ENCODE results near the gene PARL.

PARL gene

GRCh38 chr3:183922421-183922820 is 37.7 kb upstream of the PARL start:
- TF ChIP-seq, protein P1, sequence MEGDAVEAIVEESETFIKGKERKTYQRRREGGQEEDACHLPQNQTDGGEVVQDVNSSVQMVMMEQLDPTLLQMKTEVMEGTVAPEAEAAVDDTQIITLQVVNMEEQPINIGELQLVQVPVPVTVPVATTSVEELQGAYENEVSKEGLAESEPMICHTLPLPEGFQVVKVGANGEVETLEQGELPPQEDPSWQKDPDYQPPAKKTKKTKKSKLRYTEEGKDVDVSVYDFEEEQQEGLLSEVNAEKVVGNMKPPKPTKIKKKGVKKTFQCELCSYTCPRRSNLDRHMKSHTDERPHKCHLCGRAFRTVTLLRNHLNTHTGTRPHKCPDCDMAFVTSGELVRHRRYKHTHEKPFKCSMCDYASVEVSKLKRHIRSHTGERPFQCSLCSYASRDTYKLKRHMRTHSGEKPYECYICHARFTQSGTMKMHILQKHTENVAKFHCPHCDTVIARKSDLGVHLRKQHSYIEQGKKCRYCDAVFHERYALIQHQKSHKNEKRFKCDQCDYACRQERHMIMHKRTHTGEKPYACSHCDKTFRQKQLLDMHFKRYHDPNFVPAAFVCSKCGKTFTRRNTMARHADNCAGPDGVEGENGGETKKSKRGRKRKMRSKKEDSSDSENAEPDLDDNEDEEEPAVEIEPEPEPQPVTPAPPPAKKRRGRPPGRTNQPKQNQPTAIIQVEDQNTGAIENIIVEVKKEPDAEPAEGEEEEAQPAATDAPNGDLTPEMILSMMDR (IDR thresholded peaks at IDR 0.05; ENCODE audit: insufficient read depth, low read depth, low read length, missing control alignments): no peak
- no peak for DNase-seq (ENCODE audit: low read depth)
- H3K4me3 ChIP-seq (ENCODE audit: low read depth, low read length): no peak overlapping the region

DNA sequence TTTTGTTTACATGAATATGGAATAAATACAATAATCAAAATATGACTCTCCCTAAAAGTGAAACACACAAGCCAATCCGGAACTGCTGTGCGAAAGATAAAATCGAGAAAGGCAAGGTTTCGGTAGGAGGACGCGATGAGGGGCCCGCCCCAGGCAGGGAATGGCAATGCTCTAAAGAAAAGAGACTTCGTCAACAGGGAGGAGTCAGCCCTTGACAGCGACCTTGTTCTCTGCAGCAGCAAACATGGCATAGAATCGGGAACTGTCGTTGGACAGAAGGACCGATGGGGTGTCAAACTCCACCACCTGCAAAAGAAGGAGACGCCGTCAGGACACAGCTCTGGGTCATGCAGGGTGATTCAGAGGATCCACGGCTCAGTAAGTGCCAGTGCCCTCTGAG is 36.4 kb upstream of the PARL start:
- H3K4me3 ChIP-seq (ENCODE audit: low read depth, low read length): no peak overlapping the region
- TF ChIP-seq, protein P1 (IDR thresholded peaks at IDR 0.05; ENCODE audit: insufficient read depth, low read depth, low read length, missing control alignments): no peak
- DNase-seq (ENCODE audit: low read depth): no peak

DNA sequence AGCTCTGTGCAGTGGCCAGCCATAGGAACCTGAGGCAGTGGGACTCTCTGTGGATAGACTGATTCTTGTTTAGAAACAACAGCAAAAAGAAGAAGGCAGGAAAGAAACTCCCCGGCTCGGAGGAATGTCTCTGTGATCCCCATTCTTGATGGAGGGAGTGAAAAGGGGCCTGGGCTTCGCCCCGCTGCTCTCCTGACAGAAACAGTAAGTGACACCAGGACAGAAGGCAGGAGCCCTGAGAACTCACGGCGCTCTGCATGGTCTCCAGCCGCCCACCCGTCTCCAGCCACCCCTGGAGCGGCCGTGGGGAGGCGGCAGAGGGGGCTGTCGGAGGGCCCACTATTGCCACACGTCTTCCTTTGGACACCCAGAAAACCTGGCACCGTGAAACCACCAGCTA is 35.7 kb upstream of the PARL start:
- H3K4me3 ChIP-seq (ENCODE audit: low read depth, low read length): no peak overlapping the region
- TF ChIP-seq, protein P1 (IDR thresholded peaks at IDR 0.05; ENCODE audit: insufficient read depth, low read depth, low read length, missing control alignments): no peak
- DNase-seq (ENCODE audit: low read depth): no peak

GRCh38 chr3:183918178-183918577 is 33.5 kb upstream of the PARL start:
- no peak overlapping the region for H3K4me3 ChIP-seq (ENCODE audit: low read depth, low read length)
- DNase-seq (ENCODE audit: low read depth): no peak
- TF ChIP-seq, protein P1 (IDR thresholded peaks at IDR 0.05; ENCODE audit: insufficient read depth, low read depth, low read length, missing control alignments): no peak

DNA sequence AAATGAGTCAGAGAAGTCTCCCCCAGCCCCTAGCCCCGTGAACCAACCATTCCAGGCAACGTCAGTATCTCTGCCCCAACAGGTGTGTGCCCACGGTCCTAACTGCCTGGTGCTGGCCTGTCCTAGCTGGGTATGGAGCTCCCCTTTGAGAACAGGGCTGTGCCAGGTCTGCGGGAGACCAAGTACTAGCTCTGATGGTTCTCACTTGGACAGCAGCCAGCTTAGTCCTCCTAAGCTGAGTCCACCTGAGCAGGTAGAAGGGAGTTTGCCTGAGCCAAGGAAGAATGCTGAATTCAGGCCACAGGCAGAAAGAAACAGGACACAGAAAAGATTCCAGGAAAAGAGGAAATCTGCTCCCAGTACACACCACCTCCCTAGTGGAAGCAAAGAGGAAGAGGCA is 33.1 kb upstream of the PARL start:
- DNase-seq (ENCODE audit: low read depth): no peak
- no peak overlapping the region for H3K4me3 ChIP-seq (ENCODE audit: low read depth, low read length)
- TF ChIP-seq, protein P1 (IDR thresholded peaks at IDR 0.05; ENCODE audit: insufficient read depth, low read depth, low read length, missing control alignments): no peak

- TF ChIP-seq, protein P1 (IDR thresholded peaks at IDR 0.05; ENCODE audit: insufficient read depth, low read depth, low read length, missing control alignments): no peak
- H3K4me3 ChIP-seq (ENCODE audit: low read depth, low read length): peak overlapping the region; percentile 21
- DNase-seq (ENCODE audit: low read depth): no peak
These were observed 30.2 kb upstream of the PARL start for GRCh38 chr3:183914856-183915255.

DNA sequence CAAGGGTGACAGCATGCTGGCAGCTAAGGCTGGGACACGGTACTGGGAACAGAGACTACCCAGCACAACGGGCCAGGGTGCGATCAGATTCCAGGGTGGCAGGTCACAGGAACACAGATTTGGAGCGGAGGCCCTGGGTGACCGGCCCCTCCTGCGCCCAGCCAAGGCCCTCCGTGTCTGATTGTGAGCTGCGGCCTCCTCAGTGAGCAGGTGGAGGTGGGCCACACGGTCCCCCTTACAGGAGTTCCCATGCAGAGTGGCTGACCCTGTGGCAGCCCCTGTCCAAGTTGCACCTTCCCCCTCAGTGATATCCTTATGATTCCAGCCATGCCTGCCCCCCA is 28.9 kb upstream of the PARL start:
- TF ChIP-seq, protein P1 (IDR thresholded peaks at IDR 0.05; ENCODE audit: insufficient read depth, low read depth, low read length, missing control alignments): no peak
- no peak for DNase-seq (ENCODE audit: low read depth)
- no peak overlapping the region for H3K4me3 ChIP-seq (ENCODE audit: low read depth, low read length)

Measured in GM12865 (cell line).